Activated CD4-positive, alpha-beta T cell treated with anti-CD3 and anti-CD28 coated beads, Interleukin-10, Interleukin-2, amounts not matched to agents 100 ng/mL and 50 ng/mL, durations not matched to agents 16 hours and 8 hours (primary cell): Measurements from ENCODE around the gene IL1R2.

ENCODE experiments used
- DNase-seq: peaks from one replicate; pipeline ENCODE4 v3.0.0-alpha.2; 2020

Gene IL1R2

DNA sequence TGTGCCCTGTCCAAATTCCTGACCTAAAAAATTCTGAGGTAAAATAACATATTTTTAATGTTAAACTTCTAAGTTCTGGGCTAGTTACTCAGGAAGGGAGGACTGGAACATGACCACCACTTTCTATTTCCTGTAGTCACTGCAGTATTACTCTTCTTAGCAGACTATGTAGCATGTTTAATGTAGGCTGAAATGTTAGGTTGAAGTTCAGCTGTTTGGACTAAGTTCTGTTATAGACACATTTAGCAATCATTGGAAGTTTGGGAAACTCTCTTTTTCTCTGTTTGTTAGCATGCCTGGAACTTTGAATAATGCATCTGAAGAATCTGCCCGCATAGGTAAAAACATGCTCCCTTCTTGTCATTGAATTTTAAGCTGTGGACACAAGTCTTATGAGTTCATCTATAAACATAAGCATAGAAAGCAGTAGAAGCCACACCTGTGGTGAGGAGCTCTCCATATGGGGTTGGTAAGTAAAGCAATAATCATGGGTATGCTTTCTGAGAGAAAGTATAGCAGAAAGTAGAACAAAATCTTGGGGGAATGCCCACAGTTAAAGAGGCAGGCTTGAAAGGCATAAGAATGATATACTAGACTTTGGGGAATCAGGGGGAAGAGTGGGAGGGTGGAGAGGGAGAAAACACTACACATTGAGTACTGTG lies 52.6 kb downstream of the IL1R2 start:
- DNase-seq = no peak

DNA sequence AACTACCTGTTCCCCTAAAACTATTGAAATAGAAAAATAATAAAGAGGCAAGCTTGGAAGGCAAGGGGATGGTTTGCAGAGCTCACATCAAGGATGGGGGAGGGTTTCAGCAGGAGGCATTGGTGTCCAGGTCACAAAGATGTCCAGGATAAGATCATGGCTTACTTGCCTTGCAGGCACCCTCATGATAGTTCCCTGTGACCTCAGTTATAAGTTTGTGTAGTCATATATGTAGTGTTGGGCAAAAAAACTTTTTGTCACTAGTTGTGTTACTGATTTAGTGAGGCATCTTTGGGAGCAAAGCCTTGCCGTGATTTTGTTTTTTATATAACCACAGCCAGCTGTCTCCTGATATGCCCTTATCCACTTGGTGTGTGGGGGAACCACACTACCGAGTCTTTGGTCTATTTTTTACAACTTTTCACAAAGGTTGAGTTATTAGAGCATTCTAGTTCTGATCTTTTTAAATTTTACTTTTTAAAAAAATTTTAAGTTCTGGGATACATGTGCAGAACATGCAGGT lies 53.3 kb downstream of the IL1R2 start:
- DNase-seq = no peak

DNA sequence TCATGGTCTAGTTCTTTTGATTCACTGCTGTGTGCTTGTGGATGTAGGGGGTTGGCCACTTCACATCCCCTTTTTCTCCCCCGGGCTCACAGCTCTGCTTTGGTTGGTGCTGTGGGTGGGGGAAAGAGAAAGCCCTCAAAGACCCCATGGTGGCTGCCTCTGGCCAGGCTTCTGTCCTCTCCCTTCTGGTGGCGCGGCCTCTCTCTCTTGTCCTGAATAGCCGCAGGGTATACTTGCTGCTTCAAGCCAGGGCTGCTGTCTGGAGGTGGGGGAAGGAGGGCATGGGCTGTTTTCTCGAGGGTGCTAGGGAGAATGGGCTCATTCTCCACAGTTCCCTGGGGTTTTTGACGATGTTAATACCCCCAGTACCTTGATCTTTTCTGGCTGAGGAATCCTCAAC lies 53.9 kb downstream of the IL1R2 start:
- DNase-seq = no peak

DNA sequence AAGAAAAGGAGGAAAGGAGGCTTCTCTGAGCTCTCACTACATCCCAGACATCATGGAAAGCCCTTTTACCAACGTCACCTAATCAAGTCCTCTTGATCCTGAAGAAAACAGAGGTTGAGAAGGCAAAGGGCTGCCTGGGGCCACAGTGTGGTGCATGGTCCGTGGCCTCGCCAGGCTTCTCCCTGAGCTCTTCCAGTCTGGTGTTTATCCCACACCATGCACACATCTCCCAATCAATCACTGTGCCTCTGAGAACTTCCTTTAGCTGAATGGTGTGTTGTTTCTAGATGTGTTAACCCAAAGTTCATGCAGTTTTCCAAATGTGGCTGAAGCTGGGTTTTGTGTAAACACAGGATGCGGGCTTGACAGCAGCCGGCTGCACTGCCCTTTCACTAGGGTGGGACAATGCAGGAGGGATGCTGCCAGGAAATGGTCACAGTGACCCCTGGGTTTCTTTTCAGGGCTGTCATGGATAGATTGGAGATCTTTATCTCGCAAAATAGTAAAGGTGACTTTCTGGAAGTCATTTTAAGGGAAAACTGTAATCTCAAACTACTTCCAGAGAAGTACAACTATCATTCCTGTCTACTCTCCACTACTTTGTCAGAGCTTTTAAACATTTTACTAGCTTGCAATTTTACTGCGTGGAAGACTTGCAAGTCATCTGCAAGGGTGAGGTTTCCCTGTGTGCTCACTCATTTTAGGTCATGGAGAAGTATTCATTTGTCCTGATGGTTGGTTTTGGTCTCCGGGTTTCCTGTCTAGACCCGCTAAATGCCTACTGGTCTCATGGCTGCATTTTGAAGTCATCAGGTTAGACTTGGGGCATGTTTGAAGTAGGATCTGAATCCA lies 54.6 kb downstream of the IL1R2 start:
- DNase-seq = no peak

DNA sequence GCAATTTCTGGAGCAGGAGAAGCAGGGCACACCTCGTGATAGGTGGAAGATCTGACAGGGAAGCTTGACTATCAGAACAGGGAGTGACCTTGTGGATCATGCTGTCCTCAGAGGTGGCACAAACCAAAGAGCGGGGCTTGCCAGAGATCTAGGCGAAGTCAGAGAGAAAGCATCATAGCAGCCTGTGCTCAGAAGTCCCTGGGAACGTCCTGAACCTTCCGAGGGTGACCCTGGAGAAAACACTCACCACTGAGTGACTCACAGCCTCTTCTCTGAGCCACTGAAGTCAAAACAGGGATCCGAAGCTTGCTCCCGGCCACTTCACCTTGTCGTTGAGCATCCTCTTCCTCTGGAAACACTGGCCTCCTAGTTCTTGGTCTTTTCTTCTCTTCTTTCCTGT lies 56.7 kb downstream of the IL1R2 start:
- no peak for DNase-seq

DNA sequence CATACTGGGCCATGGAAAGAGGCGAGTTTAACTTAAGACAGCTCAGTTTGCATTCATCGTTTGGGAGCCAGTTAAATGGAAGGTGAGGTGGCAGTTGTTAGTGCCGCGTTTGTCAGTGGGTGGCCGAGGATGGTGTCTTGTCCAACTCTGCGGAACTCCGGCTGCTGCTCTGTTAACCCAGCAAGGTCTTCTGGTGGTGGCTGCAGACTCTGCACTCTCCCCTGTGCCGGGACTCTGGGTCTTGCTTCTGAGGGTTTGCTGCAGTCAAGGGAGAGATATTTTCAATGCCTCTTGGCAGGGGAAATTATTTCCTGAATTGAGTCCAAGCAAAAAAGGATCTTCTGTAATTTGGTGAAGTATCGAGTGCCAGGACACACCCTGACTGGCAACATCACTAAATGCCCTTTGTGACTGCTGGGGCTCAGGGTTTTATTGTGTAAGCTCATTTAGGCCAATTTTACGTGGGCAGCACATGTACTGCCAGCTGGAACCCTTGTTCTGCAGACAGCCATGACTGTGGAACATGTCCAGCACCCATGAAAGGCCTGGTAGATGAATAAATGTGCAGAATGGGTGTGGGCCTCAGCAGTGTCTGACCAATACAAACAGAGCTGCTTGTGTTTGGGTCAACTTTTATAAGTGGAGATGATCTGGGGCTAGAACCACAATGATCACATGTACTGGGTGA lies 58.1 kb downstream of the IL1R2 start:
- DNase-seq = no peak

DNA sequence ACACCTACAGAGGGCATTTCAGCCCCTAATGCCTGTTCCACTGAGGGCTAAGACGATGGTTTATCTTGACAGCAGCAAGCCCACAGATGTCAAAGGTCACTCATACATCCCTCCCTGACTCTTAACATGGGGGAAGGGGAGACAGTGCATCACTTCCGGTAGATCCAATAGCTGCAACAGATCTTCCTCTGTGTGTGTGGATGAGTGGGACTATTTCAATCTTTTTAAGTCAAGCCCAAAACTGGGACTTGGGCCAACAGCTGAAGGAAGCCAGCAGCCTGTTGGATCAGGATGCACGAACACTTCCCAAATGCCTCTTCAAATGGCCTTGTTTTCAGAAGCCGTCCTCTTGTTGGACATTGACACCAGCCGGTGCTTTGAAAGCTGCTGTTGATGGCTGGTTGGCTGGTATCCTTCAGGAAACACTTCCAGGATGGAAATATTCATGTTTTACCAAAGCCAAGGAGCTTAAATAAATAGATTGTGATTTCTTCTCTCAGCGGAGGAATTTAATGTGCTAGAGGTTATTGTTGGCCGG lies 59.2 kb downstream of the IL1R2 start:
- no peak for DNase-seq

DNA sequence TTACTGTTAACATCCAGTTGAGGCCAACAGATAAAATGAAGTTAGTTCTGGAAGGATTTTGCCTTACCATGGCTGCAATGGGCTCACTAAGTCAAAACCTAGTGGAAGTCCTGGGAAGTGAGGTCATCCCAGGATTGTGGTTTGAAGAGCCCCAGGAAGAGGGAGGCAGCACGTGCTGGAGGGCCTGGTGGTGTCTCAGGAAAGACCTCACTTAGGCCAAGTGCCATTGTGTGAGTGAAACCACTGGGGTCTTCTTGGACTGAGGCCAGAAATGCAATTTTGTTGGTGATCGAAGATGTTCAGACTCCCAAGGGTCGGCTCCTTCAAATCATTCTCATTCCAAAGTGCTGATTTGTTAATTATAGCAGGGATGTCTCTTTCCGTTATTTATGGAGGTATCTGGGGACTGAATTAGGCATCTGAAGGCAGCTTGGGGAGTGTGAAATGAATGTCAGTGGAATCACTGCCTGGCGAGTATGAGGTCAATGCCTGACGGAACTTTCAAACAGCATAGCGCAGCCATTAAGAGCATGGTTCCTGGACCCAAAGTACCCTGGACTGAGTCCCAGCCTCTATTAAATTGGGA lies 60.0 kb downstream of the IL1R2 start:
- DNase-seq = no peak

DNA sequence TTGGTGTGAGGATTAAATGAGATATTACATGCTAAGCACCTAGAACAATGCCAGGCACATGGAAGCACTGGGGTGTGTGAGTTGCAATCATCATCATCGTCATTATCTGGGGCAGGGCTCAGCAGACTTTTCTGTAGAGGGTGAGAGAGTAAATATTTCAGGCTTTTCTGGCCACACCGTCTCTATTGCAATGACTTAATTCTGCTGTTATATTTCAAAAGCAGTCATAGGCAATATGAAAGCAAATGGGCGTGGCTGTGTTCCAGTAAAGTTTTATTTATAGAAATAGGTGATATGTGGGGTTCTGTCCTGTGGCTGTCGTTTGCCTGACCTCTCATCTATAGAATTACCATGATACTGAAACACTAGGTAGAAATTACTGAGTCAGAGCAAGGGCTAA lies 60.6 kb downstream of the IL1R2 start:
- peak; percentile 26 for DNase-seq

DNA sequence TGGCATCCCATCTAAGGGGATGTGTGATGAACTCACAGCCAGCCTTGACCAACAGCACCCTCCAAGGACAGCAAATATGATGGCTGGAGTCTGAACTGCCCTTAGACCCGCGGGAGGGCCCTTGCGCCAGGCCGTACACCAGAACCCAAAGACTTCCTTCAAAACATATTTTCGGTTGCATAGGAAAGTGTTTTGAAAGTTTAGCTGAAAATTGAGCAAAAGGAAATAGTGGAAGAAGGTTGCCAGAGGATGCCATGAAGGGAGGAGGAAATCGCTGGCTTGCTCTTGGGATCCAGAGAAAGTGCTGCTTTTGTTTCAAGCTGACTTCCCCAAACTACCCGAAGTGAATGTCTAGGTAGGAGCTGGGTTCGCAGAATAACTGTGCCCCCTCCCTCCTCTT lies 61.3 kb downstream of the IL1R2 start:
- no peak for DNase-seq

DNA sequence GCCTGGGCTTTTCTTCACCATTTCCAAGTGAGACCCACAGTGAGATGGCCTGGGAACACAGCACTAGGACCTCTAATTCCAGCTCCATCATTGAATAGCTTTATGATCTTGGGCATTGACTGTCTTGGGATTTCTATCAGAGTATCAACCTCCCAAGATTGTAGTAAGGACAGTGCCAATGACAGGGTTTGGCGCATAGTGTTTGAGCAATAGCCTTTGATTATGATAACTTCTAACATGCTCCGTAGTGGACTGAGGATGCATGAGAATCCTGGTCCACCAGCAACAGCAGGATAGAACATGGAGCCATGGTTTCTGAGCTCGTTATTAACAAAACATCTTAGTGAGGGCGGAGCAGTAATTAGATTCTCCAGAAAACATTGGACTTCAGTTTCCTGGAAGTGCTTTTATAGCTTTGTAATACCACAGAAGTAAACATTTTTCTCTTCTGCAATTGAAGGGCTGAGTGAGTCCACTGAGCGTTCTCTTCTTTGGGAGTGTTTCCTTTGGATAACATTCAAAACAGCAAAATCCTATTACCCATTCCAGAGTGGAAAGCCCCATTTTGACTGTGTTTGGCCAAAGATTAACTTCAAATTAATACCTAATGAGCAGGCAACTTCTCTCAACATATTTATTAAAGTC lies 63.7 kb downstream of the IL1R2 start:
- no peak for DNase-seq

DNA sequence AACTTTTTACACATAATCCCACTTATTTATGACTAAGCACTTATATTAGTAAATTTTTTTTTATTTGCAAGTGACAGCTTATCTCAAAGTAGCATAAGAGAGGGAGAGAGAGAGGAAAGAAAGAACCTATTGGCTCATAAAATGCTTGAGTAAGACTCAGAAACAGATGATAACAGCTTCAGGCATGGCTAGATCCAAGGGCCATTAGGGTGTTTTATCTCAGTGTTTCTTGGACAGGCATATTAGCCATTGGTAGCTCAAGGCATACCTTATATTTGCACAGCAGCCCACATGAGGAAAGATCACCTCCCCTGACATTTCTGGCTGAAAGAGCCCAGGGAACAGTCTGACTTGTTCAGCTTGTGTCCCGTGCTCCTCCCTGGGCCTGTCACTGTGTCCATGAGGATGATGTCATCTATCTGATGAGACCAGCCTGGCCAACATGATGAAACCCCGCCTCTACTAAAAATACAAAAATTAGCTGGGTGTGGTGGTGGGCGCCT lies 64.4 kb downstream of the IL1R2 start:
- no peak for DNase-seq

DNA sequence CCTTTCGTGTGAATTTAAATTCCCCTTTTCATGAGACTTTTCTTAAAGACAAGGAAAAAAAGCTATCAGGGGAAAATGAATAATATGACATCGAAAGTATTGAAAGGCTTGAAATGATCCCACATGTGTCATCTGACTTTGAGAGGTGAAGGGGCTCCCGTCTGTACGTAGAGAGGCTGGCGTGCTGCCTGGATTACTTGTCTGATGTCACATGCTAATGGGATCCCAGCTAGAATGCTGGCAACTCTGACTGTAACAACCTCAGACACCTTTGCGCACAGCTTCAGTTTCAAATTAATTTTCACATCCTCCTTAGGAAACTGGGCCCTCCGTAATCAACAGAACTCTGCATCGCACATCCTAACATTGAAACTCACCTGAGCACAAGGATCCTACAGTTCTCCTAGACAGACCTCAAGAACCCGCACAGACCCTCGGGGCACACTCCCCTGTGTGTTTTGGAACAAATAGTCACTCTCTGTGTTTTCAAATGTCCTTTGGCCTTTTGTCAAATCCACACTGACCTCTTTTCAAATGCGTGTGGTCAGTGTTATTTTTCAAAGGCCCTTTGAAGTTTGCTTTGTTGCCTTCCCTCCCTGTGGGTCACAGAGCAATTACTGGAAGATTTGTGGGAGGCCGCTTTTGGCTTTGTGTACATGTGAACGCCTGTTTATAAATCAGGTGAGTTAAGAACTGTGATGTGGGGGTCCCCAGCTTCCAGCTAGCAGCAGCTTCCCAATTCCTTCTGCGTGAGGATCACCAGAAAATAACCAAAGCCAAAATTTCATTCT lies 65.9 kb downstream of the IL1R2 start:
- peak; percentile 46 for DNase-seq

DNA sequence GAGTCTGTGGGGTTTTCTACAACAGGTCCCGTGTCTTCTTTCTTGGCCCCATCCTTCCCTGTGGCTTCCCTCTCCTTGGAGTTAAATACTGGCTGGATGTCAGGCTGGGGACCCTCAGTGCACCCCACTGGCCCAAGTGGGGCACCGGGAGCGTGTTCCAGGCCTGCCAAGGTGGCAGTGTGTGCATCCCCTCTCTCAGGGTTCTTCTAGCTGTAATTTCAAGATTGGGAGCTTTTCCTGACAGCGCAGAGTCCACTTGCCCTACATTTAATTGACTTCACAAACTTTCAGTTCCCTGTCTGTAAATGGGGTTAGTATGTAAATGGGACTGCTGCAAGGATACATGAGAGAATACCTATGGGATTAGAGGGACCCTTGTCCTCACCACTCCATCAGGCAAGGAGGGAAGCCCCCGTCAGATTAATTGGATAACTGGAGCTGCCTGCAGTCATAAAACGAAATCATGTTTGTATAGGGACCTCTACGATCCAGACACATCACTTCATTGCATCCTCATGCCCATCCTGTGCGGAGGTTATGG lies 66.6 kb downstream of the IL1R2 start:
- DNase-seq = no peak

DNA sequence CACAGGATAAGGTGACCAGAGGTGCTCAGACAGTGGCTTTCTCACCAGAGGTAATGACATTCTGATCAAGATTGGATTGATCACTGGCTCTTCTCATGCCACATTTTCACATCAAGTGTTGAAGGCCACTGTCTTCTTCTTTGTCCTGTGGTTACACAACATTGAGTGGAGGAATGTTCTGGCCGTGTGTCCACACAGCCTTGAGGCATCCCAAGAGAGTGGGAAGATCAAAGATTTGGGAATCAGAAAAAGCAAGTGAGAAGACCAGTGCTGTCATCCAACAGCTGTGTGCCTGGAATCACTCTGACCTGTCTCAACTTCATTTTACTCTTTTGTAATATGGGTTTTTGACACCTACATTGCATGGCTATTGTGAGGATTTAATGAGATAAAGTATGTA lies 67.4 kb downstream of the IL1R2 start:
- DNase-seq = no peak

DNA sequence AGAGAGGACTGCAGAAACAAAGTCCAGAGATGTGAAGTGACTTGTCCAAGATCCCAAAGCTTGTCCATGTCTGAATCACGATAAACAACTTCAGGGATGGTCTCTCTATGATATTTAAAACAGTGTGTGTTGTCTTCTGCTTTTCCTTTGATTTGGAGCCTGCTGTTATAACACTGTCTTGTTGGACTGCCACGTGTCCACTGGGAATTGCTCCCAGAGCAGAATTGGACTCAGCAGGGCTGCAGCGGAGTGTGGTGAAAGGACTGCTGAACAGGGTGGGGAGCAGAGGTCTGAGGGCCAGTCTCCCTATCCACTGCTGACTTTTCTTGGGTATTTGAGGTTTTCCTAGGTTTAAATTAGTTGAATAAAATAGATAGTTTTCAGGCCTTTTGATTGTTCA lies 68.3 kb downstream of the IL1R2 start:
- no peak for DNase-seq

DNA sequence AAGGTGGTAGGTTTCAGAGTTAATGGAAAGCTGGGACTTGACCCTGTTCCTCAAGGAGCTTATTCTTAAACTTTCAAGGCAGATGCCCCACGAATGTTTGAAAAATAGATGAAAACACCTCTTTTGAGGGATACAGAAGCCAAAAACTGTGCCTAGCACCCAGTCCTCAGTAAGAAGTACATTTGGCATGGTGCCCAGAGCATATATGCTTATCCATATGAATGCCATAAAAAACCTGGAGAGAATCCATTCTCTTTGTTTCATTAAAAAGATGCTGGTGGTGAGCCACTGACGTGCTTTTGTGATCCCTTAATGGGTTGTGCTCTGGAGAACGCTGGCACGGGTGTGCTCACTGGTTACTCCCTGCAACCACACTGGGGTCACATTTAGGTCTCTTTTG lies 69.0 kb downstream of the IL1R2 start:
- no peak for DNase-seq

DNA sequence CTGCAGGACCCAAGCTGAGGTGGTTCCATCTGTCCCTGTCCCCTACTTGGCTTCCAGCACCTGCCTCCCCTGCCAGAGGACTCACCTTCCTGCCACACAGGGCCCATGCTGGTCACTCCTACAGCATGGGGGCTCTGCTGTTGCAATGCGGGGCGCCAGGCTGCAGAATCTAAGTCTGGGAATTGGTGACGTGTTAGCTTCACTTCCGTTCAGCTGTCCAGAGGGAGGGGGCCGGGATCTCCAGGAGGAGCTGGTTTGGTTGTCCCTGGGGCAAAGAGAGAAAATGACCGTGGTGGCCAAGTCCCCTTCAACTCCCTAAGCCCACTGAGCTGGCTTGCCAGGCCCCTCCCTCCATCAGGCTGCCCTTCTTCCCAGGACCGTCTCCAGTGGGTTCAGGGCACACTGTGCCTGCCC lies 69.5 kb downstream of the IL1R2 start:
- DNase-seq = no peak

DNA sequence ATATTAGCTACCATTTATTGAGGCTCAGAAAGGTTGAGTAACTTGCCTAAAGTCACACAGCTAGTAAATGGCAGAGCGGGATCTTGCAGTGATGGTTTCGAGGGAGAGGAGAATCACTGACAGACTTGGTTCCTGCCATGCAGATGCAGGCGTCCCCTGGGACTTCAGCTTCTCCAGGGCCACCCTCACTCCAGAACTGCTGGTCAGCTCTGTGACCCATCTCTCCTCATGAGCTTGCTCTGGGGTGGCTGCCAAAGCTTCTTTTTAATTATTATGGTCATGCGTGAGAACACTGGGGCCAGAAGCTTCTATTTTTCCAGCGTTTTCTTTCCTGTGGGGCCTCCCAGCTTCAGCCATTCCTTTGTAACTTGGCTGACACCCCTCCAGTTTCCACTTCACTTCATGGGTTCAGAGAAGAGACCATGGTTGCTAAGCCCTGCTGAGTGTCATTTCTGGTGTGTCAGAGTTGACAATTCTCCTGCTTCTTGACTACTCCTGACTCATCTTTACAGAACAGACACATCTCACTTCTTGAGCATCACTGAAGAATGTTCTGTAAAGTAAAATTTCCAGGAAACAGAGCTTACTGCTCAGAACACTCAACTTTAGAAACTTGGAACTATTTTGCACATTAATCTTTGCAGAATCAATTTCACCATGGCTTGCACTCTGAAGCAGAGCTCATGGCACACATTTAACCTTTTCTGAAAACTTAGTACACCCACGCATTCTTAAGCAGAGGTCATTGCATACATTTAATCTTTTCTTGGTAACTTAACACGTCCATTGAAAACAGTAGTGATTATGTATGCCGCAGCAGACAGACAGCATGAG lies 70.4 kb downstream of the IL1R2 start:
- peak; percentile 84 for DNase-seq

DNA sequence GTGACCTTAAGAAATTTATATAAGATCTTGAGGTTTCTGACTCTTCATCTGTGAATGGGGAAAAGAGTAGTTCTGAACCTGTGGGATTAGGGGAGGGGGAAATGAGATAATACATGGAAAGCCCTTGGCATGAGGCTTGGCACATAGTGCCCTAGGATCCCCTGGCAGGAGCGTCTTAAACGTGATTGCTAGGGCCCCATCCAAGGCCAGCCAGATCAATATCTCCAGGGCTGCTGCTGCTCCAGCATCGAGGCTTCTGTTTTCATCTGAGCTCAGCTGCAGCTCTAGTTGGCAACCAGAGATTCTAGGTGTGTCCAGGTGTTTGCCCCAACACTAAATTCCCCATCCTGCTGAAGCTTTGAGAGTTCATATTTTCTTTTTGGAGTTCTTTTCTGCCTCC lies 71.0 kb downstream of the IL1R2 start:
- DNase-seq = no peak
